GM19324 (cell line): Measurements from ENCODE around the gene EVC2.

Experiments
- ATAC-seq: cut with Tn5 transposase; IDR thresholded peaks from one replicate; pipeline ENCODE4 v1.9.1; 2021; ENCODE audit warnings: mild to moderate bottlenecking, moderate library complexity; ENCODE audit not compliant: unreplicated experiment, low FRiP score

EVC2 gene

DNA sequence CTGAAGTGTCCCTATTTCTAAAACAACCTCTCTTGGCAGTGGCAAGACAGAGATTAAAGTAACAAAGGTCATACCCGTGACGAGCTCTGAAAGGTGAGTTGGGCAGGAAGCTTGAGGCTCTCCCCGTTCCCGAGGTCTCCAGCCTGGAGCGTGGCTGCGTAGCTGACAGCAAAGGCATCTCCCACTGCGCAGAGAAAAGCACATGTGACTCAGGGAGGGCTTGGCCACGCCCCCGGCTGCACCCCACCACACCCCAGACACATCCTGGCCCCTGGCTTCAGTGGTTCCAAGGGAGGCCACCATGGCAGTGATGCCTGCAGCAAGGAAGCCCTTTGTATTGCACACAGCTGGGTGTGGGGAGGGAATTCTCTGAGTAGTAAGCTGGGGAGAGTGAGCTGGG, 23.1 kb downstream of the EVC2 start:
- ATAC-seq: no peak

- ATAC-seq: no peak
Observed at GRCh38 chr4:5683566-5683965, 24.8 kb downstream of the EVC2 start.

DNA sequence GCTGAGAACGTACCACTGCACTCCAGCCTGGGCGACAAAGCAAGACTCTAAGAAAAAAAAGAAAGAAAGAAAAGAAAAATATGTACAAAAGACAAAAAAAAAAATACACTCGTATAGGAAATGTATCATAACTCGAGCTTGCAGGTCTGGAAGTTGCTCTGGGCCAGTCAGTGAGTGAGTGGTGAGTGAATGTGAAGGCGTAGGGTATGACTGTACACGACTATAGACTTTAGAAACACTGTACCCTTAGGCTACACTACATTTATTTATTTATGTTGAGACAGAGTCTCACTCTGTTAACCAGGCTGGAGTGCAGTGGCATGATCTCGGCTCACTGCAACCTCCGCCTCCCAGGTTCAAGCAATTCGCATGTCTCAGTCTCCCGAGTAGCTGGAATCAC, 29.4 kb downstream of the EVC2 start:
- ATAC-seq: no peak

DNA sequence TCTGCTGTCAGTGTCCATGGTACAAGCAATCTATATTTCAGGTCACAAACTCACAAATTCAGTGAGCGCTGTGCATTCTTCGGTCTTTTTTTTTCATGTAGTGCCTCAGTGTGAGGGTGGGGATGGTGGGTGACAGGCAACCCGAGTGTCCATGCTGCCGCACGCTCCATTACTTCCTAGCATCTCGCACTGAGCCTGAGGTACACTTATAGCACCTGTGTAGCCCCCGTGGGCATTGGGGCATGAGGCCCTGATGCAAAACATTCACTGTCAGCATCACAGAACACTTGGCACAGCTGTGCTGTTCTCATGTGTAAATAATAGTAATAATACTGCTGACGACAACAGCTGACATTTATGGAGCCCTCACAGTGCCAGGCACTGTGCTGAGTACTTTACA, 31.6 kb downstream of the EVC2 start:
- no peak for ATAC-seq

- ATAC-seq: no peak
Observed at GRCh38 chr4:5666741-5667140, 41.6 kb downstream of the EVC2 start.

- no peak for ATAC-seq
Observed at GRCh38 chr4:5664778-5665177, 43.6 kb downstream of the EVC2 start.

- ATAC-seq: no peak
Observed at GRCh38 chr4:5662555-5662954, 45.8 kb downstream of the EVC2 start.

DNA sequence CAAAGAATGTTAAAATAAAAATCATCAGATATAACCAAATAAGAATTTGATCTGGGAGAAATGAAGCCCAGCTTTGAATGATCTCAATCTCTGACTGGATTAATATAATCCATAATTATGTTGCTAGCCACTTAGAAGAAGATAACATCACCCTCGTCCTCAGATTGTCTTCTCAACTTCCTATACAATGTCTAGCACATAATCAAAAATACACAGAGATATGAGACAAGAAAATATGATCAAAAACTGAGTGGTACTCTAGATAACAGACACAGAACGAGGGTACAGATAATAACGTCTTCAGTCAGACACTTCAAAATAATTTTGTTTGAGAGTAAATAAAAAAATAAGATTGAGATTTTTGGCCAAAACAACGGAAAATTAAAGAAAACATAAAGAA, 47.1 kb downstream of the EVC2 start:
- no peak for ATAC-seq

DNA sequence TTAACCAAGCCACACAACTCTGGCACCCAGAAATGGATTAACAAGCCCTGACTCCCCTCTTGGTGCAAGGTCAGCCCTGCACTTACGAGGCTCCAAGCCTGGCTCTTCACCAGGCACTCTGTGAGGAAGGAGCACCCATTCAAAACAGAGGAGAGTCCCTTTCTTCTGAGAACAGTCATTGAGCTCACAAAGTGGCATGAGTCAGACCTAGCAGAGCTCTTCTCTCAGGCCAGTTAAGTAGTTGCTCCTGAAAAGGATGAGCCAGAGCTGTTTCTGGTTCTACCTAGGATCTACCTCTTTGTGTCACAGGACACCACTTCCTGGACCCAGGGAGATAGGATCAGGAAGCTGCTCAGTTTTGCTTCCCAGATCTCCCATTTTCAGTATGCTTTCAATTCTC, 48.2 kb downstream of the EVC2 start:
- no peak for ATAC-seq

- no peak for ATAC-seq
Observed at GRCh38 chr4:5658974-5659373, 49.4 kb downstream of the EVC2 start.

GRCh38 chr4:5656415-5656814, 51.9 kb downstream of the EVC2 start:
- ATAC-seq: no peak

- ATAC-seq: no peak
Observed at GRCh38 chr4:5654791-5655190, 53.6 kb downstream of the EVC2 start.

GRCh38 chr4:5651089-5651488, 57.3 kb downstream of the EVC2 start:
- no peak for ATAC-seq

DNA sequence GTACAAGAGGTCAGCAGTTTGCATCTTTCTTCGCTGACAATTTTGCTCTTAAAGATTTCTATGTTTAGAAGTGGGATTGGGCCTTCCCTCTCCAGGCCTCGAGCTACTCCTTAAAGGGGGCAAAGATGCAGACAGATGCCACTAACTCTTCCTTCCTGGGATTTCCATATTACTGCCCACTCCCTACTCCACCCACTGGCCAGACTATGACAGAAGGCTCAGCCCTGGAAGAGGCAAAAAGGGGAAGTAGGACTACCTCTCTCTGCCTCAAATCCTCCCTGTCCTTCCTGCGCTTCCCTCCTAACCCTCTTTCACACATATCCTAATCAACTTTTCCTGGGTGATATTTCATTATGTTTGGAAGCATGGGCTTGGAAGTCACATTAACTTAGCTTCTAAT, 58.3 kb downstream of the EVC2 start:
- no peak for ATAC-seq

GRCh38 chr4:5647351-5647750, 61.0 kb downstream of the EVC2 start:
- ATAC-seq: no peak

DNA sequence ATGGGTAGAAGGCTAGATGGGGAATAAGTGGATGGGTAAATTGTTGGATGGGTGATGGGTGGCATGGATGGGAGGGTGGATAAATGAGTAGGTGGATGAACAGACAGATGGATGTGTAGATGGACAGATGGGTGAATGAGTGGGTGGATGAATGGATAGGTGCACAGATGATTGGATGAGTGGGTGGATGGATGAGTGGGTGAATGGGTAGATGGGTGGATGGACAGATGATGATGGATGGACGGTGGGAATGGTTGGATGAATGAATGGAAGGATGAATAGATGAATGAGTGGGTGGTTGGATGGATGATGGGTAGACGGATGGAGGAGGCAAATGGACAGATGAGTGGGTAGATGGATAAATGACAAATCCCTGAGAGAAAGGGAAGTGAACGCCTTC, 68.3 kb downstream of the EVC2 start:
- ATAC-seq: no peak

GRCh38 chr4:5639556-5639955, 68.8 kb downstream of the EVC2 start:
- ATAC-seq: no peak

DNA sequence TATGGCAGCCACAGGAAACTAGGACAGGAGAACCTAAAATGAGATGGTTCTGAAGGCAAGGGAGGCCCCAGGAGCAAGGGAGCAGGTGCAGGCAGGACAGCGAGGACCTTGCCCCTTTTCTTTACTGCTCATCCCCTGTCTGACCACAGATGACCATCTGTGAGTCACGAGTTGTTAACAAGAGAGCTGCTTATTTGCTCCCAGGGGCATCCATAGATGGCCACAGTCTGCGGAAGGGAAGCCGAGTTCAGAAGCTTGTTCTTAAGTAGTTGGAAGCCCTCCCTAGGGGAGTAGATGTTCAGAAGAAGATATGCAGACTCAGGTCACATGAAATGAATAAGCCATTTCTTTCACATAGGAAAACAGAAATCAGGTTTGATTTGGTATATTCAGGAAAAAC, 69.4 kb downstream of the EVC2 start:
- ATAC-seq: no peak

GRCh38 chr4:5638316-5638715, 70.0 kb downstream of the EVC2 start:
- no peak for ATAC-seq

- ATAC-seq: no peak
Observed at GRCh38 chr4:5636766-5637670, 71.3 kb downstream of the EVC2 start.

DNA sequence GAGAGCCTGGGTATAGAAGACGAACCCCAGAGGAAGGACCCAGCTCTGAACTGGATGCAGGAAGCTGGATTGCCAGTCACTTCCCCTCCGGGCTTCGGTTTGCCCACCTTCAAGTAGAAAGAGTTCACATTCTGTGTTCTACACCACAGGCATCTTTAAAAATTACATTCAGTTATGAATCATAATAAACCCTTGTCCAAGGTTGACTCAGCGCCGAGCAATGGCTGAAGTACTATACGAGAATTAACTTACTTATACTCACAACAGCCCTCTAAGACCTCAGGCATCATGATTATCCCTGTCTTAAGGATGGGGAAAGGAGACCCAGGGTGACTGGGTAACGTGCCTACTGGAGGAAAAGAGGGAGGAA, 72.5 kb downstream of the EVC2 start:
- ATAC-seq: no peak

DNA sequence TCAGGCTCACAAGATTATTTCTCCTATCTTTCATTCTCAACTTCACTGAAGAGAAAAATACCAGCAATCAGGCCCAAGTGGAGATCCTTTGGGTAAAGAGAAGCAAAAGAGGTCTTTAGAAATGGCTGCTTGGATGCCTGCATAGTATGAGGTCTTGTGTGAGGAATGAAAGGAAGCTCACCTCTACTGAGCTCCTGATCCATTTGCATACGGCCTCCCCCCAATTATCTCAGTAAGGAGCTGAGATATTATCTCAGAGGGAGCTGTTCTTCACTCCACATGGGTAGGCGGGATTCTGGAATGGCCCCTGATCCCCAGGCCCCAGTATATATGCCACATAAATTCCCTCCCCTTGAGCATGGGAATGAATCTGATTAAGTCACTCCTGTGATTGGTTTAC, 75.8 kb downstream of the EVC2 start:
- no peak for ATAC-seq

DNA sequence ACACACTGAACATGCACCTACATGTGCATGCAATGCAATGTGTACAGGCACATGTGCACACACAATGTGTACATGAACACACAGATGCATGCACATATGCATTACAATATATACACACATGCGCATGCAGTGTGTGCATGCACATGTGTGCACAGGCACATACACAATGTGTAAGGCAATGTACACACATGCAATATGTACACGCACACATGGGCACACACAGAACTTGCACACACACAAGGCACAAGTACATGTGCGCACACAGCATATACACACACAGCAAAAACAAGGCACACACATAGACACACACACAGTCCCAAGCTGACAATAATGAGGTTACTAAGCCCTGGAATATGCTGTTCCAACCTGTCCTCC, 76.3 kb downstream of the EVC2 start:
- no peak for ATAC-seq
